ENCODE data around the gene DMRT2. TPM values are rescaled to one million over a fixed set of nuclear protein-coding genes. Genes with fewer than 3 reads are reported as not detected.

Gene DMRT2
- total and polyA plus RNA-seq, 12 donors = 0.11 to 1.3 (median 0.27) TPM; not detected in 8

DNA sequence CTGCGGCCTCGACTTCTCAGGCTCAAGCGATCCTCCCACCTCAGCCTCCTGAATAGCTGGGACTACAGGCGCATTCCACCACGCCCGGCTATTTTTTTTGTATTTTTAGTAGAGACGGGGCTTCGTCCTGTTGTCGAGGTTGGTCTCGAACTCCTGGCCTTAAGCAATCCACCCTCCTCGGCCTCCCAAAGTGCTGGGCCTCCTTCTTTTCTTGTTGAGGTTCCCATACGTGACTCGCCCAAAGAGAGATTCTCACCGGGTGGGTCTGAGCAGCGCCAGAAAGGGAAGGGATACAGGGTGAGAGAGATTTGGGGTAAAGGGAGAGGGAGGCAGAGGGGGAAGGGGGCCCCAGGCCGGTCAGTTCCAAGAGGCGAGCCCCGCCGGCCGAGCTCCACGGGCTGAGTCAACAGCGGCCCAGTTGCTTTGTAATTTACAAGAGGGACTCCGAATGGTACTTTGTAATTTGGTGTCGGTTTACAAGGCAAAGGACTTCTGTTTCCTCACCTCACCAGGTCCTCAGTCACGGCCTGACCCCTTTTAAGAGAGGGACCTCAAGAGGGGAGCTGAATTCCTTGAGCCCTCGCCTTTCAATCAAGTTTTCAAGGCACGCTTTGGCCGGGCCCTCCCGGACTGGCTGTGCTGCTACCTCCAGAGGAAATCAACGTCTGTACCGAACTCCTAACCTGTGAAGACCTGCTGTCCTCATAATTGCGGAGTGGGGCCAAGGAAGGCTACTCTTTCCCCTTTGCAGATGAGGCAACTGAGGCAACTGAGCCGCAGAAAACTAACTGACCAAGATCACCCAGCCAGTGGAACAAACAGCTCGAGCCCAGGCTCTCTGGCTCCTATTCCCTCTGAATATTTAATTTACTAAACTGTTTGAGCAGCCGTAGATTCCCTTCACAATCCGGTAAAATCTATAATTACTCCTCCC, 3.3 kb upstream of the DMRT2 start:
- no peak overlapping the region for H3K27ac ChIP-seq
- 13 to 23% (median 15%) methylated on average over 36 of the region's 36 CpGs for WGBS, 4 donors
- TF ChIP-seq, protein P1, sequence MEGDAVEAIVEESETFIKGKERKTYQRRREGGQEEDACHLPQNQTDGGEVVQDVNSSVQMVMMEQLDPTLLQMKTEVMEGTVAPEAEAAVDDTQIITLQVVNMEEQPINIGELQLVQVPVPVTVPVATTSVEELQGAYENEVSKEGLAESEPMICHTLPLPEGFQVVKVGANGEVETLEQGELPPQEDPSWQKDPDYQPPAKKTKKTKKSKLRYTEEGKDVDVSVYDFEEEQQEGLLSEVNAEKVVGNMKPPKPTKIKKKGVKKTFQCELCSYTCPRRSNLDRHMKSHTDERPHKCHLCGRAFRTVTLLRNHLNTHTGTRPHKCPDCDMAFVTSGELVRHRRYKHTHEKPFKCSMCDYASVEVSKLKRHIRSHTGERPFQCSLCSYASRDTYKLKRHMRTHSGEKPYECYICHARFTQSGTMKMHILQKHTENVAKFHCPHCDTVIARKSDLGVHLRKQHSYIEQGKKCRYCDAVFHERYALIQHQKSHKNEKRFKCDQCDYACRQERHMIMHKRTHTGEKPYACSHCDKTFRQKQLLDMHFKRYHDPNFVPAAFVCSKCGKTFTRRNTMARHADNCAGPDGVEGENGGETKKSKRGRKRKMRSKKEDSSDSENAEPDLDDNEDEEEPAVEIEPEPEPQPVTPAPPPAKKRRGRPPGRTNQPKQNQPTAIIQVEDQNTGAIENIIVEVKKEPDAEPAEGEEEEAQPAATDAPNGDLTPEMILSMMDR (IDR thresholded peaks at IDR 0.05) = no peak
- no peak for TF ChIP-seq POLR2A (IDR thresholded peaks at IDR 0.05)
- peaks cover 4 to 11% of the 10 kb centered on the region in 2 donors for H3K4me1 ChIP-seq (replicated peaks in 1 of 2)
- intact Hi-C loops (cut with DNase I) = no loop called here
- H3K4me3 ChIP-seq = peak overlapping the region in 1 of 4 donors; percentile 51
- no peaks in the 10 kb centered on the region for H3K36me3 ChIP-seq (replicated peaks in 1 of 2)
- no peak for DNase-seq
- peaks cover 95% of the 10 kb centered on the region for H3K27me3 ChIP-seq
- H3K9me3 ChIP-seq (replicated peaks in 1 of 3) = no peaks in the 10 kb centered on the region

- intact Hi-C loops (cut with DNase I) = no loop called here
- H3K9me3 ChIP-seq (replicated peaks in 1 of 3) = no peaks in the 10 kb centered on the region
- peaks cover 96% of the 10 kb centered on the region for H3K27me3 ChIP-seq
- H3K36me3 ChIP-seq (replicated peaks in 1 of 2) = no peaks in the 10 kb centered on the region
- no peak for DNase-seq
- TF ChIP-seq POLR2A (IDR thresholded peaks at IDR 0.05) = no peak
- TF ChIP-seq, protein P1 (IDR thresholded peaks at IDR 0.05) = no peak
- H3K4me1 ChIP-seq (replicated peaks in 1 of 2) = peaks cover 4 to 13% of the 10 kb centered on the region in 2 donors
- 4 to 8% (median 7%) methylated on average over 20 to 23 of the region's 23 CpGs for WGBS, 4 donors
- no peak overlapping the region for H3K27ac ChIP-seq
- peak overlapping the region in 1 of 4 donors; percentile 51 for H3K4me3 ChIP-seq
These were observed 2.4 kb upstream of the DMRT2 start for GRCh38 chr9:1047591-1048230.

GRCh38 chr9:1048231-1048619, 1.9 kb upstream of the DMRT2 start:
- Histone ChIP-seq H3K27ac (no peak overlapping the region), H3K36me3 (replicated peaks in 1 of 2) (no peaks in the 10 kb centered on the region), H3K4me3 (peak overlapping the region in 1 of 4 donors; percentile 51), H3K4me1 (replicated peaks in 1 of 2) (peaks cover 4 to 13% of the 10 kb centered on the region in 2 donors), H3K9me3 (replicated peaks in 1 of 3) (no peaks in the 10 kb centered on the region), H3K27me3 (peaks cover 96% of the 10 kb centered on the region)
- DNase-seq = no peak
- TF ChIP-seq, protein P1 (IDR thresholded peaks at IDR 0.05) = no peak
- no peak for TF ChIP-seq POLR2A (IDR thresholded peaks at IDR 0.05)
- intact Hi-C loops (cut with DNase I) = no loop called here
- 12 to 28% (median 18%) methylated on average over 8 of the region's 8 CpGs for WGBS, 4 donors

DNA sequence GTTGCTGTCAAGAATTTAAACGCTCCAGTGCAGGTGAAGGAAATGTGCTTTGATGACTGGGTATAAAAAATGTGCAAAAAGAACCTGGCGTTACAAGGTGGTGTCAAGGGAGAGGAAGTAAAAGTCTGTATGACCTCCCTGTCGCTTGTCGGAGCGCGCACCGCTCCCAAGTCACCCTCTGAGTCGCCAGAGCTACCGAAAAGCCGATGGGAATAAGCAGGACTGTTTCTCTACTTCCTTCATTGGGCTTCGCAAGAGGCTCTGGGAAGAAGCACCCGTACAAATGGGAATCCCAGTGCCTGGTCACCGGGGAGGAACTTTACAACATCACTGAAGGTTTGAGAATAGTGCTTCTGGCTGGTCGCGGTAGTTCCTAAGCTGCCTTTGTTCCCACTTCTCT, 1.3 kb upstream of the DMRT2 start:
- TF ChIP-seq, protein P1 (IDR thresholded peaks at IDR 0.05) = no peak
- no peak for TF ChIP-seq POLR2A (IDR thresholded peaks at IDR 0.05)
- H3K4me3 ChIP-seq = no peak overlapping the region
- intact Hi-C loops (cut with DNase I) = no loop called here
- peaks cover 96% of the 10 kb centered on the region for H3K27me3 ChIP-seq
- DNase-seq = no peak
- H3K27ac ChIP-seq = no peak overlapping the region
- H3K4me1 ChIP-seq (replicated peaks in 1 of 2) = peaks cover 4 to 13% of the 10 kb centered on the region in 2 donors
- no peaks in the 10 kb centered on the region for H3K9me3 ChIP-seq (replicated peaks in 1 of 3)
- no peaks in the 10 kb centered on the region for H3K36me3 ChIP-seq (replicated peaks in 1 of 2)
- WGBS, 4 donors = 12 to 15% (median 14%) methylated on average over 14 to 15 of the region's 15 CpGs
